Measurements from ENCODE around the gene GSG1. TPM values are rescaled to one million over a fixed set of nuclear protein-coding genes. Genes with fewer than 3 reads are reported as not detected.

Gene GSG1
- under 1 TPM; 0.43 to 0.92 (median 0.58) TPM for polyA plus RNA-seq (ENCODE audit: insufficient read length in 3 of 3)
- long read RNA-seq, donor 1: 0 reads
- long read RNA-seq, donor 2: 0 reads
- long read RNA-seq, donor 3: 0 reads
- long read RNA-seq, donor 4: 0 reads
- long read RNA-seq, donor 5: 0 reads
- long read RNA-seq, donor 6: 0 reads
- long read RNA-seq, donor 7: 0 reads
- long read RNA-seq, donor 8: 0 reads
- long read RNA-seq, donor 9: 0 reads
- long read RNA-seq, donor 10, partial matches to known transcripts: 0 of 1 reads
- long read RNA-seq, donor 10, other reads (novel, unspliced or antisense): 0 of 1 reads
- long read RNA-seq, donor 11: 0 reads
- long read RNA-seq, donor 12: 0 reads
- long read RNA-seq, donor 13: 0 reads
- long read RNA-seq, donor 14: 0 reads
- long read RNA-seq, donor 15: 0 reads
- long read RNA-seq, donor 16: 0 reads

- no peak for DNase-seq (ENCODE audit: extremely low read depth in 1 of 11, low read depth in 9 of 11, low spot score in 4 of 11)
Observed at GRCh38 chr12:13103391-13104033, at the start of gene GSG1. Gene GSG1 (minus strand): TSS chr12:13103667. CDS start chr12:13103512, 155 bp downstream.

DNA sequence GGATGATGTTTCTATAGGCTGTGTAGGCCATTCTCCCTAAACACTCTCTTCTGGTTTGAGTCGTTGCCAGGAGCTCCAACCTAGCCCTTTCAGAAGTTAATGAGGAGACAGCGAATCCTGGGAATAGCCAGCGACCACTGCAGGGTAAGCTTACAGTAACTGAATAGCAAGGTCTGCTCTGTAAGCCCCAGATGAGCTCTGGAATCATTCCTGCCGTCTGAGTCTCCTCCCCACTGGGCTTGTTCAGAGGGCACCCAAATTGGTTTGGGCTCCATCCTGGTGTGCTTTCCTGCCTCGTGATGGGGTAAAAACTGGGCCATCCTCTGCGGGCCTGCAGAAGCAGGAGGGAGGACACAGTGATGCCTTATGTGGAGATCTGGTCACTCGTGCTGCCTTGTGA lies 49.7 kb upstream of the GSG1 start:
- no peak for DNase-seq (ENCODE audit: extremely low read depth in 1 of 11, low read depth in 9 of 11, low spot score in 4 of 11)

GRCh38 chr12:13152756-13153155 lies 49.3 kb upstream of the GSG1 start:
- DNase-seq (ENCODE audit: extremely low read depth in 1 of 11, low read depth in 9 of 11, low spot score in 4 of 11): no peak

DNA sequence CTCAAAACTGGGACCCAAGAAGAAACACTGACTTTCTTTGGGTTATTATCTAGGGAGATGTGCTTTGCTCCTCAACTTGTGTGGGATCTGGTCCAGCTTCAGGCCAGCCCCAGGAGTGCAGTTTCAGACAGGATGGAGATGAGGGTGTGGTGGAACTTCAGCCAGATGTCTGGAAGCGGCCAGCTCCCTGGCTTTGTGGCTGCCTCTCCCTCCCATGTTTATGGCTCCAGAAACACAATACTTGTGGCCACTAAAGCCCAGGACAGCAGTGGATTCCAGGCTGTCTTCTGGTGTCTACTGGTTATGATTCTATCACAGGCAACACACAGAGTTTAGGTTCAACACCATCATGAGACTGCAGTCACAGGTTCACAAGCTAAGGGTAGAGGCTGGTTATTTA lies 48.8 kb upstream of the GSG1 start:
- no peak for DNase-seq (ENCODE audit: extremely low read depth in 1 of 11, low read depth in 9 of 11, low spot score in 4 of 11)

- no peak for DNase-seq (ENCODE audit: extremely low read depth in 1 of 11, low read depth in 9 of 11, low spot score in 4 of 11)
Observed at GRCh38 chr12:13149411-13149810, 45.9 kb upstream of the GSG1 start.

DNA sequence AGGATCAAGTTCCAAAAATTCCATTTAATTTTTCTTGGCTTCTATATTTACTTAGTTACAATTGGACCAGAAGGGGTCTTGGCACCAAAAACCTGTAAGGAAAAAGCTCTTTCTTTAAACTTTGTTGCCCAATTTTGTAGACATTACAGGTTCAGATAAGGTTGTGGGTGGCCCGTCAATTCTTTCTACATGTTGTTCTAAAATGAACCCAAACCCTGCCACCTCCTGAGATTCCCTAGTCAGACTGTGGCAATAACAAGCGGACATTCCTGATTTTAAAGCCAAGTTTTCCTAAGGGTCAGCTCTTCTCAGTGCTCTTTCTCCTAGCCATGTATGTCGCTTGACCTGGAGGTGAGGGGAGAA lies 45.0 kb upstream of the GSG1 start:
- DNase-seq (ENCODE audit: extremely low read depth in 1 of 11, low read depth in 9 of 11, low spot score in 4 of 11): no peak

- DNase-seq (ENCODE audit: extremely low read depth in 1 of 11, low read depth in 9 of 11, low spot score in 4 of 11): peak in 3 of 11 donors; percentile 38 to 47 (median 41)
Observed at GRCh38 chr12:13147688-13148484, 44.4 kb upstream of the GSG1 start.

DNA sequence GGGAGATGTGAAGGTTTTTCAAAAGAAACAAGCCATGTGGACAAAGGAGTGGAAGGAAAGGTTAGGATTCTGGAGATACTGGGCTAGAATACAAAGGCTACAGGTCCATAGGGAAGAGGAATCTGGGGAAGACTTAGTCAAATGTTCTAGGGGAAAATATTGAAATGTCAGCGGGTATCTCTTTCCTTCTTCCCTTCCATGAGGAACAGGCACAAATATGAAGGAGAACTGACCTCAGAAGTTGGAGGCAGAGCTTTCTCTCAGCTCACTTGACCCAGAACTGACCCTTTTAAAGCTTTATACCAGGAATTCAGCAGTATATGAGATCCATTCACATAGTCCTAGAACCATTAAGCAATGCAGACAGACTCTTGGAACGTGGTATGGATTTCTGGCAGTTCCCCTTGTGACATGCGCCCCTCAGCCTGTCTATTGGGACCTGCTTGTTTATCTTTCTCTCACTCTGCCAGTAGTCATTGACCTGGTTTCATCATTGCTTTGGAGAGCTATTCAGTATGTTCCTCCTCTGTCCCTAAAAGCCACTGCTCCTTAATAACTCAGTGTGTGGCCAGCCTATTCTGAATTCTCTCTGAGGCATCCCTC lies 43.0 kb upstream of the GSG1 start:
- DNase-seq (ENCODE audit: extremely low read depth in 1 of 11, low read depth in 9 of 11, low spot score in 4 of 11): no peak

GRCh38 chr12:13144266-13144828 lies 40.9 kb upstream of the GSG1 start:
- DNase-seq (ENCODE audit: extremely low read depth in 1 of 11, low read depth in 9 of 11, low spot score in 4 of 11): no peak

DNA sequence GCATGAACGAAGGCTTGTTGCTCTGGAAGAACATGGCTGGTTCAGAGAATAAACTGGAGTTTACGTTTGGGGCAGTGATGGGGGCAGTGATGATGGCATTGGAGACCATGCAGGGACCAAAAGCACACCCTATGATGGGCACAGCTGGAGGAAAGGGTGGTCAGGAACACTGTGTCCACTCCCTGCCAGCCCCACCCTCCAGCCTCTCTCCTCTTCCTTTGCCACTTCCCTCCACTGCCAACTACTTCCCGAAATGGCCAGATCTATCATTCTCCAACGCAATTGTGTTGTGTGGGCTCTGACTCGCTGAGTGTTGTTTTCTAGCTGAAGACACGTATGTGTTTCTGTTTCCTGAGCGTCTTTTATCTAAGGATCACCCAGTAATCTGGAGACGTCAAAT lies 39.3 kb upstream of the GSG1 start:
- DNase-seq (ENCODE audit: extremely low read depth in 1 of 11, low read depth in 9 of 11, low spot score in 4 of 11): no peak

- DNase-seq (ENCODE audit: extremely low read depth in 1 of 11, low read depth in 9 of 11, low spot score in 4 of 11): no peak
Observed at GRCh38 chr12:13141686-13142085, 38.2 kb upstream of the GSG1 start.

- DNase-seq (ENCODE audit: extremely low read depth in 1 of 11, low read depth in 9 of 11, low spot score in 4 of 11): peak in 10 of 11 donors; percentile 46 to 81 (median 64)
Observed at GRCh38 chr12:13135371-13136178, 32.1 kb upstream of the GSG1 start.

DNA sequence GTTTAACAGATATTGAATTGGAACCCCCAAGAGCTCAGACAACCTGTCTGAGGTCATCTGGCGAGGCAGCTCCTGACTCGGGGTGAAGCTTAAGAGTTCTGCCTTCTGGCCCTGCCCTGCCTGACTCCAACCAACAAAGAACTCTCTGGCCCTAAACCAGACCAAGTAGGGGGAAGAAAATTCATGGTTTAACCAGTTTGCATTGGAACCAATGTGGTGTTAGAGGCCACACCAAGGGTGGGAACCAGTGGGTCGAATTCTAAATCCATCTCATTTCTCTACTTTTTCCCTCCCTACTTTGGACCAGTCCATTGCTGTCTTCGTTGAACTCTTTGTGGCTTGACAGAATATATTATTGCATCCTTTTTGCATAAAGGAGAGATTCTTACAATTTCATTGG lies 30.4 kb upstream of the GSG1 start:
- DNase-seq (ENCODE audit: extremely low read depth in 1 of 11, low read depth in 9 of 11, low spot score in 4 of 11): no peak

GRCh38 chr12:13130981-13131380 lies 27.5 kb upstream of the GSG1 start:
- DNase-seq (ENCODE audit: extremely low read depth in 1 of 11, low read depth in 9 of 11, low spot score in 4 of 11): no peak

DNA sequence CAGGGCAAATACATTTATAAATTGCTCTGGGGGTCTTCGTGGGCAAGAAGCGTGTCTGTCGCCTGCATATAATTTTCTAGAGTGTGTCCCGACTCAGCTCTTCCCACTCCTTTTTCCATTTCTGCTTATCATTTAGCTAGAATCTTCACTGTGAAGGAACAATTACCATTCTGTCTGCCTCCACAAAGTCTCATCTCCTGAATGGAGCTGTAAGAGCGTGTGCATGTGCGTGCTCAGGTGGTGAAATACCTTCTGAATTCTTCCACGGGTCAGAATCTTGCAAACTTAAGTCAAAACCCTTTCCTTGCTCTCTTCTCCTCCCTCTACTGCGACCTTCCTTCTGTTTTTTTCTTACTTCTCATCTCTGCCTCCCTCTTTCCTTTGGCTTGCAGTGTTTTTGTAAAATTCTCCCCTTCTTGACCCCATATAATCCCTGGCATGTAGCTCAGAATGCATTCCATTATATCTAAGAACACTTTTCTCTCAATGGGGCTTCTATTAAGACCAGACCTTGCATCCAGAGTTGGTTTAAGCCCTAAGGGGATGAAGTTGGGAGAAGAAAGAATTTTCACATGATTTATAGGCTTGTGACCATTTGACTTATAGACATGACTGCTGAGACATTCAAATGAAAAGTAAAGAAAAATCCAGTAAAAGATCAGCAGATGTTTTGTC lies 25.0 kb upstream of the GSG1 start:
- no peak for DNase-seq (ENCODE audit: extremely low read depth in 1 of 11, low read depth in 9 of 11, low spot score in 4 of 11)

DNA sequence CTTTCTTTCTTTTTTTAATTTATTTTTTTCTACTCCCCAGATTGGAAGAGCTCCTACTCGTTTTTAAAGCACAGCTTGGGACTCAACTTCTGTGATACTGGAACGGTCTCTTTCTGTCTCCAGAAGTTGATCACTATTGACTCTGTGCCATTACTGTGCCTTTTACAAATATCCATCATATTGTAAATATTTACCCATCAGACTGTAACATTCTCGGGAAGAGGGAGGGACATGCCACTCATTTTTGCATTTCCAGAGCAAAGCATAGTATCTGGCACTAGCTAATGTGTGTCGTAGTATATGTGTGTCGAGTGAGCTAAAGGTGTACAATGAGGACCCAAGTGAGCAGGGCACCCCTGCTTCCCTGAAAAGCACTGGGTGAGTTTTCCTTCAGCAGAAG lies 24.0 kb upstream of the GSG1 start:
- DNase-seq (ENCODE audit: extremely low read depth in 1 of 11, low read depth in 9 of 11, low spot score in 4 of 11): no peak

DNA sequence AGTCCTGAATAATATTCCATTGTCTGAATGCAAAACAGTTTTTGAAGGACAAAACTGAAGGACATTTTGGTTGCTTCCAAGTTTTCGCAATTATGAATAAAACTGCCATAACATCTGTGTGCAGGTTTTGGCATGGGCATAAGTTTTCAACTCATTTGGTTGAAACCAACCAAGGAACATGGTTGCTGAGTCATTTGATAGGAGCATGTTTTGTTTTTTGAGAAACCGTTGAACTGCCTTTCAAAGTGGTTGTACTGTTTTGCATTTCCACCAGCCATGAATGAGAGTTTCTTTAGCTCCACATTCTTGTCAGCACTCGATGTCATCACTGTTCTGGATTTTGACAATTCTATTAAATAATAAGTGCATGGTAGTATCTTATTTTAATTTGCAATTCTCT lies 23.0 kb upstream of the GSG1 start:
- DNase-seq (ENCODE audit: extremely low read depth in 1 of 11, low read depth in 9 of 11, low spot score in 4 of 11): no peak

DNA sequence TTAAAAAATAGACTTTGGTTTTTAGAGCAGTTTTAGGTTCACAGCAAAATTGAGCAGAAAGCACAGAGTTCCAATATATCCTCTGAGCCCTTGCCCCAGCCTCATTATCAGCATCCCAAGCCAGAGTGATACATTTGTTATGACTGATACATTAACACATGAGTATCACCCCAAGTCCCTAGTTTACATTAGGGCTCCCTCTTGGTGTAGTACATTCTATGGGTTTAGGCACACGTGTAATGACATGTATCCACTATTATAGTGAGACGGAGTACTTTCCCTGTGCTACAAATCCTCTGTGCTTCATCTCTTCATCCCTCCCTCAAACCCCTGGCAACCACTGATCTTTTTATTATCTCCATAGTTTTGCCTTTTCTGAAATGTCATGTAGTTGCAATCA lies 22.5 kb upstream of the GSG1 start:
- no peak for DNase-seq (ENCODE audit: extremely low read depth in 1 of 11, low read depth in 9 of 11, low spot score in 4 of 11)
